NCI-H2171 (cell line): ENCODE results near the gene UNC50.

Experiments
- DNase-seq: peaks from one replicate; lab custom pipeline; 2025; lab: John Stamatoyannopoulos, UW

UNC50 gene, protein sequence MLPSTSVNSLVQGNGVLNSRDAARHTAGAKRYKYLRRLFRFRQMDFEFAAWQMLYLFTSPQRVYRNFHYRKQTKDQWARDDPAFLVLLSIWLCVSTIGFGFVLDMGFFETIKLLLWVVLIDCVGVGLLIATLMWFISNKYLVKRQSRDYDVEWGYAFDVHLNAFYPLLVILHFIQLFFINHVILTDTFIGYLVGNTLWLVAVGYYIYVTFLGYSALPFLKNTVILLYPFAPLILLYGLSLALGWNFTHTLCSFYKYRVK

DNA sequence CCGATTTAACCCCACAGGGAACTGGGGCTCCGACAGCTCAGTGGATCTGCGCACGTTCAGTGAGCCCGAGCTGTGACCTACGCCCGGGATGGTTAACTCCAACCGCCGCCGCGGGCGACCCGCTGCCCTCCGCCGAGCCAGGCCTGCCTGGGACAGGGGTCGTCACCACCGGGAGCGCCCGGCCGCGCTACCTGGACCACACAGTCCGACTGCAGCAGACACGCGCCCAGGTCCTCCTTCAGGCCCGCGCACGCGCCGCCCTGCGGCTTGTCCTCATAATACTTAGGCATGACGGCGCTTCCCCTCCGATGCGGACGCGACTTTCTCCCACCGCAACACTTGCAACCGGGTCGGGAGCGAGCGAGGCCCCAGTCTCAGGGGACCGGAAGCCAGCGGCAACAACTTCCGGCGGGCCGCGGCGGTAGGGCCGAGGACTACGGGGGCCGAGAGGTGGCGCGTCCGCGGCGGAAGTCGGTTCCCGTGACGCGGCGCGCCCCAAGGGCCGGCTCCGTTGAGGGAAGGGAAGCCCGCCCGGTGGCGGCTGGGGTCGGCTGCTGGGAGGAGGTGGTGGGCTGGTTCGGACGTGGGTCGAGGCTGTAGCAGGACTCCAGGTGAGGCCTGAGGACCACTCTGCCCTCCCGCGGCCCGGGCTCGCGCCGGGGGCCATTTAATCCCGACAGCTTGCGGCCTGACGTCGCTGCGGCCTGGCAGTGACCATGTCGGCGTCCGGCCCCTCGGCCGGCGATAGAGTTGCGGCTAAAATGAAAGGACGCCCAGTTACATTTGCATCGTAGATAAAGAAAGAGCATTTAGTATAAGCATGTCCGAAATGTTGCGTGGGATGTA, at the start of gene UNC50, which contains the start of gene COA5:
Gene UNC50, plus strand, starts transcription at position 474 of the 846 bp plus-strand sequence. CDS start 1,171 bp downstream, outside the sequence.
Gene COA5, minus strand, starts transcription at position 397 of the 846 bp plus-strand sequence. Its CDS starts 107 bp downstream, at position 290.
- peak; percentile 93 for DNase-seq

DNA sequence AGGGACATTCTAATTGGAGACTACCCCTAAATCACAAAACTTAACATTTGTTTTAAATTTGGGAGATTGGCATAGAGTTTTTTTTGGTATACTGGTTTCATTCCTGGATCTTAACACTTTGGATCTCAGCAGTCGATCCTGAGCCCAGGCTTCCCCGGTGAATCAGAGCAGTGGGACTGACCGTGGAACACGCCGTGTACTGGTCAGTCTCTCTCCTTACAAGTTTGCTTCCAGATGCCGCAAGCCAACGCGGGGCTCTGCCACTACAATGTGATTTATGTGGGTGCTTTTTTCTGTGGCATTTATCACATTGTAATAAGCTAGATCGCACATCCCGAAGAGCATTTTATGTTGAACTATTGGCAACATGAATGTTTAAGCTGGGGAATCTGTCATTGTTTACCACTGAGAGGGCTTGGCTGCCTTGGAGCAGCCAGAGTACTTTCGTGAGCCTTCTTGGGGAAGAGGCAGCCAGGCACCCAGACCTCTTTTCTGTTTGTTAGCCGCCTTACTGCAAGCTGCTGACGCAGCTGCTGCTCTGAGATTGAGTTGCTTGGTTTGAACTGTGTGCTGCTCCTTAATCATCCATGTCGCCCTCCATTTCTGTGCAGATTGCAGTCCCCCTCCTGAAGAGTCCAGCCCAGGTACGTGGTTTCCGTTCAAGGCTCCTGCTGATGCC, 49.4 kb upstream of the UNC50 start:
- no peak for DNase-seq

DNA sequence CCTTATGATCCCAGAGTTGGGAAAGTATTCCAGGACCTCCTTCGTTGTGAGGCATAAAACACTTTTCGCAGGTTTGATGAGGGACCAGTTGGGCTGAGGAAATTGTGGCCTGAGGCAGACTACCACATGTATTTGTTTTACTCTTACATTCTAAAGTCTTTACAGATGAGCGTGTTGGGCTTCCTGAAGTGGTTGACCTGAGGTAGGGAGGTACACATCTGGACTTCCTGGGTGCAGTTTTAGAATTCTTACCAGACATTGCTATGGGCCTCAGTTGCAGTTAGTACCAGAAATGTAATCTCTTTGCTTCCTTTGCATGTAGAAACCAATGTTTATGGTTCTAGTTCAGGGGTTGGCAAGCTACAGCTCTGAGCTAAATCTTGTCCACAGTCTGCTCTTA, 48.8 kb upstream of the UNC50 start:
- no peak for DNase-seq

DNA sequence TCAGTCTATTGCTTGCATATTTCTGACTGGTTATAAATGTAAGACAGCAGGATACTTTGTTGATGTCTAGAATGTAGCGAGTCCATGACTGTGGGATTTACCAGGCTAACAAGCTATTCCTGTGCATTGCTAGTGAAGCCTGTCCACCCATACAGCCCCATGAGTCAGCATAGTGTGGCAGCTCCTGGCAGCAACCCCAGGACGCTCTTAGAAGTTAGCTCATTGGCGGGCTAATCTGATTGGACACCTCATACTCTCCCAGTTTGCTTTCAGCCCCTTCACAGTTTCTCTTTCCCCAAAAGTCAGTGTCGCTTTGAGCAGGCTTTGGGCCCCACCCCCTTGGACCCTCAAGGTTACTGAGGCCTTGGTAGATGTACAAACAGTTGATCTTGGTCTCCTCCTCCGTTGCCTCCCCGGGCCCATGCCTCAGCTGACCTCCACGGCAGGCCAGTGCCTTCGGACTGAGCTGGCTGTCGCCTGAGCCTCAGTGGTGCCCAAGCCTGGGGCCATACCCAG, 48.1 kb upstream of the UNC50 start:
- no peak for DNase-seq

DNA sequence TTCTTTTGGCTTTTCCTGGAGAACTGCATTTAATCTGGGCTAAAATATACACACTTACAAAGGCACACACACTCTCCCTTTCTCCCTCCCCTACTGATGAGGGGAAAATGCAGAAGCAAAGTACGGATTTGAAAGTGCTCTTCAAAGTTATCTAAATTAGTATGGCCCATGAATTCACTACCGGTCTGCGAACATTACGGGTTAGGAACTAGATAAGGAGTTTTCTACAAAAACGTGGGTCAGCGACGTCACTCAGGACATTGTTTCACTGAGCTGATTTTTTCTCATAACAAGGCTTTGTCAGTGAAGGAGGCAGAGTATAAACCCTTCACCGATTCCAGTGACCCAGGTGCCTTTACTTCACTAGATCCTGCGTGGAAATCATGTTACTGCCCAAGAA, 47.4 kb upstream of the UNC50 start:
- DNase-seq = no peak

DNA sequence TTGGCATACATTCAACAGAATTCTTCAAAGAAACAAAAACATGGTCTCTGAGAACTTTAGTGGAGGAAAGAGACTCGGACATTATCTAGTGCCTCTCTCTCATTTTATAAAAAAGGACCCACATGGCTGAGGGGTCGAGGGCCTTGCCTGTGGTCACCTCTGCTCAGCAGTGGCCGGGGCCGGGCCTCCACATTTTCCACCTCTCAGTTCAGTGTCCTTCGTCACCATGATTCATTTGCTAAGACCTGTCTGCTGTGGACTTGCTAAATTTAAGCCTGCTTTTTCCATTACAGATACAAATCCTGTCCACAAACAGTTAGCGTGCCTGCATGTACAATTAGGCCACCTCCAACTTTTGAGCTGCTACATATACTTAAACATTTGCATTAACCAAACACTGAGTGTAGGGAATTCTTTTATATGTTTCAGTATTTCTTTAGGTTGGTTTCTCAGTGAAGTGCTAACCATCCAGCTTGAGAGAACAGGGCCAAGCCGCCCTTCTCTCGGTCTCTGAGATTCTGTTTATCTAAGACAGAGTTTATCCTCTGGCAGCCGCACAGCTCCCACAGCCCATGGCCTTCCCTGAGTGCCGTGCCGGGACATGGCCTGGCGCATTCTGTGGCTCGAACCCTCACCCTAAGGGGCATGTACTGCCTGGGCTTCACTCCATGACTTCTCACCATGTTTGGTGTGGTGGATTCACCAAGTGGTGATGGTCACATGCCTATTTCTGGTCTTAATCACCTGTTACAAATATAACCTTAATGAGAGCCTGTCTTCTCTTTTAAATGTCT, 46.3 kb upstream of the UNC50 start:
- DNase-seq = no peak

DNA sequence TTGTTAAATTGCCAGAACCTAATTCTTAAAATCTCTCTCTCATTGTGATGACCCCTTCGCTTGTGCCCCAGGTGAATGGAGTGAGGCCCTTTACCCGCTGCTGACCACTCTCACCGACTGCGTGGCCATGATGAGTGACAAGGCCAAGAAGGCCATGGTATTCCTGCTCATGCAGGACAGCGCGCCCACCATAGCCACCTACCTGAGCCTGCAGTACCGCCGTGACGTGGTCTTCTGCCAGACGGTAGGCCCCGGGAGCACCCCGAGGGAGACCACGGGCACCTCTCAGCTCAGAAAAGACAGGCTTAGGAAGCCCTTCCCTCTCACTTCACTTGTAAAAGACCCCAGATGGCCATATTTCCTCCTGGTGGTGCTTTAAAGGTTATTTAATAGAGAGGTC, 45.0 kb upstream of the UNC50 start:
- no peak for DNase-seq

DNA sequence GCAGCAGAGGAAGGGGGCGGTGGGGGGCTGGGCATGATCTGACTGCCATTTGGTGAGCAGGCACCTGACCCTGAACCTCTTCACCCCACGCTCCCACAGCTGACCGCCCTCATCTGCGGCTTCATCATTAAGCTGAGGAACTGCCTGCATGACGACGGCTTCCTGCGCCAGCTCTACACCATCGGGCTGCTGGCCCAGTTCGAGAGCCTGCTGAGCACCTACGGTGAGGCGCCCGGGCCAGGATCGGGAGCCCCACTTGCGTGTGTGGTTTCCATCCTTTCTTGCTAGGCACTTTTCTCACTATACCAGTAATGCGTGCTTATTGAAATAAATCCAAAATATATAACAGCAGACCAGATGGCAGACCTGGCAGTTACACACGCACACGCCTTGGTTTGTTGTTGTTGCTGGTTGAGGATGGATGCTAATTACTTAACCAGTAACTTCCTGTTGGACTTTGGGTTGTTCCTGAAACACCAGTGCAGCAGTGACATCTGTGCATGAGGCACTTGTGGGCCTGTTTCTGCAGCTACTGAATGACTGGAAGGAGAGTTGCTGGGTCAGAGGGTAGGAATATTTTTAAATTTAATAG, 43.8 kb upstream of the UNC50 start:
- no peak for DNase-seq

DNA sequence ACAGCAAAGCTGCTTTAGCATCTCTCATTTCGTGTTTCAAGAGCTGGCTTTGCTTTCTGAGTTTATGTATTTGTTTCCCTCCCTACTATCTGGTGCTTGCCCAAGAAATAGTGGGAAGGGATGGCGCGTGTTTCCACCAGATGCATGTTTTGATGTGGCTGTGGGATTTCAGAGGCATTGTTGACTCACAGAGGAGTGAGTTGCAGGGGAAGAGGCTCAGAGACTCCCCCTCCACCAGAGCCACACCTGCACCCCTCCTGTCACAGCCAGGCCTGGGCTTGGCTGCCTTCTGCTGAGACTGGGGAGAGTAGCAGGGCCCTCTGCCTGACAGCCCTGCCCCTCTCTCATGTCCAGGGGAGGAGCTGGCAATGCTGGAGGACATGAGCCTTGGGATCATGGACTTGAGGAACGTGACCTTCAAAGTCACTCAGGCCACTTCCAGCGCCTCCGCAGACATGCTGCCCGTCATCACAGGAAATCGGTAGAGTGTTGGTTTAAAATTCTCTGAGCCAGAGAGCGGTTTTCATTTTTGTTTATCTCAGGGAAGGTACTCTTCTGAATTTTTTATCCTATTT, 43.0 kb upstream of the UNC50 start:
- DNase-seq = no peak

DNA sequence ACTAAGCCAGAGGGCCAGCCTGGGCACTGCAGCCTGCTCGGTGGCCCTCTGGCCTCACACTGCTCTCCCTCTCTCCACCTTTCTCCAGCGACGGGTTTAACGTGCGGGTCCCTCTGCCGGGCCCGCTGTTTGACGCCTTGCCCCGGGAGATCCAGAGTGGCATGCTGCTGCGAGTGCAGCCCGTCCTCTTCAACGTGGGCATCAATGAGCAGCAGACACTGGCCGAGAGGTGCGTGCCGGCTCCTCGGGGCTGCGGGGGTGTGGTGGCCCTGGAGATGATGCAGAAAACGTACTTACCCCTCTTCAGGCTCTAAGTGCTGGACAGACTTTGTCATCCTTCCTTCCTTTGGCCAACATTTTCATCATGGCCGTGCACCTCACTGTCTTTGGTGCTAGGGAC, 42.4 kb upstream of the UNC50 start:
- DNase-seq = no peak

DNA sequence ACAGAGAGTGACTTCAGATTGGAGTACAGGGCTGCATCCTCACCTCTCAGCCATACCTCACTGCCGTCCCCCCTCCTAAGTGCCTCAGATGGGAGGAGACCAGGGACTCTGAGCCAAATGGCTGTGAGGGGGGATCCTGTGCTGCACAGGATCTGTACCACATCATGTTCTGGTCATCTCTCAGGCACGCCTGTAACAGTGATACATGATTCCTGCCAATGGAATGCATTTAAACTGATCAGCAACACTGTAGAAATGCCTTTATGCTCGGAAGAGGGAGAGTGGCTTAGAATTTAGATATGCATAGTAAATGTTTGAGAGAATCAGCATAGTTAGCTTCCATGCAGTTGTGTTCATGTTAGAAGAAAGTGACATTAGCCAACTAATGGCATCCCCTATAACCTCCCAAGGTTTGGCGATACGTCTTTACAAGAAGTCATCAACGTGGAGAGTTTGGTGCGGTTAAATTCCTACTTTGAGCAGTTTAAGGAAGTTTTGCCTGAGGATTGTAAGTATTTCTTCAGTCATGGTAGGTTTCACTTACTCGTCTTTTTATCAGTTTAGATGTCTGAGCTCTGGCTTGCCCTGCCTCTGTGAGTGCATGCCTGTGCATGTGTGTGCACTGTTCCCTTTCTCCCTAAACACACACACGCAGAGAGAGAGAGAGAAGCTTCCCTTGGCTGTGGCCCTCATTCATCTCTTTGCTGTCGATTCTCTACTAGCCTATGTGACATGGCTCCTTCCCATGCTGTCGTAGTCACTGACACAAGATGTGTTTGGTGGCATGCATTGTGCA, 40.0 kb upstream of the UNC50 start:
- no peak for DNase-seq

DNA sequence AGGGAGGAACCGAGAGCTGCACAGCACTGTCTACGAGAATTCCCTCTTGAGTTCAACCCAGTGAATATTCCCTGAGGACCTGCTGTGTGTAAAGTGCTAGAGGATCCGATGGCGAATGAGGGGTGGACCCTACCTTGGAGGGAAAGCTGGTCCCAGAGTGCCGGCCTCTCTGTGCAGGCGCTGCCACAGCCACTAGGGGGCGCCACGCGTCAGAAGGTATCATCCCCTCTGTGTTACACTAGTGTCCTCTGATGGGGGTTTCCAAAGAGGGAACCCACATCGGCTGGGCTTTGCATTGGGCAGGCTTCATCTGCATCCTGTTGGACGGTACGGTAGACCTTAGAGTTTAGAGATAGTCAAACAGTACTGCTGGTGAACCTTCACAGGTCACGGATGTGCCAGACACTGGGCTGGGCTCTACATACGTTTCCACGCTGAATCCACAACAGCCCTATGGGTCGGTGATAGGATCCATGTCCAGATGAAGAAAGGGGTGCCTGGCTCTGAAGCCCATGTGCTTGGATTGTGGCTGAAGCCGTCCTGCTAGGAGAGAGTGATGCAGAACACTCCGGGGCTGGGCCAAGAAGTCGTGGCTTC, 39.1 kb upstream of the UNC50 start:
- DNase-seq = no peak

DNA sequence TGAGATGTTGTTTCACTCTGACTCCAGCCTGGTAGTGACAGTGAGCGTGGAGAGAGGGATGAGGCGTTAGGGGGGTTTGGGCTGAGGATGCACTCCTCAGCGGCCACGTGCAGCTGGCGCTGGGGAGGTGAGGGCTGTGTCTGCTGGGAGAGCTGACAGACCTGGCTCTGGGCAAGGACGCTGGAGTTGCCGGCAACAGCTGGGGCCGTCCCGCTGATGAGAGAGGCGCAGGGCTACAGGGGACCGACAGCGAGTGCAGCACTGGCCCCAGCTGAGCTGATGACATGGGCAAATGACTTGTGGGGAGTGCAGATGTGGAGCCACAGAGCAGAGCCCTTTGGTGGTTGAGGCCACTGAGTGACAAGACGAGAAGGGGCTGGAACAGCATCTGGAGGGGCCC, 38.5 kb upstream of the UNC50 start:
- DNase-seq = no peak

DNA sequence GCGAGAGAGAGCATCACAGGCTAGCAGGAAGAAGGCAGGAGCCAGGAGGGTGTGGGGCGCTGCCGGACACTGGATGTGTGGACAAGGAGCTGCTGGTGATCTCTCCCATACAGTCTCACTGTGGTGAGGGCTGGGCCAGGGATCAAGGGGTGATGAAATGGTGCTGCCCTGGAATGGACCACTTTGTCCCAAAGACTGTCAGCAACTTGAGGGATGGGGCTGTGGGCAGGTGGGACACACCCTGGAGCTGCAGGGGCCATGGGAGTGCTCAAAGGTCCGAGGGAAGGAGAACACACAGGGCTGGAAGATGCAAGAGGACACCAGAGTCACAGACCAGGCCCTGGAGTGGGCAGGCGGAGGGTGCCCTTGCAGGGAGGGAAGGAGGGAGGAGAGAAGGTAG, 38.0 kb upstream of the UNC50 start:
- DNase-seq = no peak

DNA sequence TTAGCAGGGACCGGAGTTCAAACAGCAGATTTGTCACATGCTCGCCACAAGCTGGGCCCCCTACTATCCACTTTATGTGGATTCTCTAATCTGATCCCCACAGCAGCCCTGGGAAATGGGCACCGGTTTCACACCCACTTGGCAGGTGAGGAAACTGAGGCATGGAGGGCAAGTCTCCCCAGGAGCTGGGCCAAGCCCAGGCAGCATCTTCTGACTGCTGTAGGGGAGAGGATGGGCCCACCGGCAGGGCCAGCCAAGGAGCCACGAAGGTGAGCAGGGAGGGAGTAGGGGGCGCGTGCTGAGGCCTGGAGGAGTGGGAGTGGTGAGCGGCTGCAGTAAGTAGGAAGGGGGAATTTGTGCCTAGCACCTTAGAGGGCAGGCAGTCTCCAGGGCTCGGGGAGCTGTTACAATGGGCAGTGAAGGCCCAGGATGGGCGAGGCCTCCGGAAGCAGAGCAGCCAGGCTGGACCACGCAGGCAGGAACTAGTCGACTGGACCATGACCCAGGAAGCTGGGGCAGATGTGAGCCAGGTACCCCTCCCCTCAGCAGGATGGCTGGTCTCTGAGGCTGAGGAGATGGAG, 37.2 kb upstream of the UNC50 start:
- no peak for DNase-seq

DNA sequence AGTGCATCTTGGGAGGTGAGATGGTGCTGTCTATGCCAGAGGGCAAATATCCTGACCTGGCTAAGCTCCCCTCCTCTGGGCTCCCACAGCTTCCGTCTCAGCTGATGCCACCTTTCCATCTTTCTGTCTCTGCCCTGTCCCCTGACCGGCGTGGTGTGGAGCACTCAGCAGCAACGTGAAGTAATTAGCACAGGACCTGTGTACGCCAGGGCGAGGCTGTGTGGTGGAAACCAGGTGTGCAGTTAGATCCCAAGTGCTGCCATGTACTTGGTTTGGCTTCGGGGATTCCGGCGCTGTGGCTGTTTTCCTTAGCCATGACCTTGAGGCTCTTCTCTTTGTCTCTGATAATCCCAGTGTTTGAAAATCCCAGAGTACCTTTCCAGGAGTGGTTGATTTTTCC, 36.6 kb upstream of the UNC50 start:
- no peak for DNase-seq

DNA sequence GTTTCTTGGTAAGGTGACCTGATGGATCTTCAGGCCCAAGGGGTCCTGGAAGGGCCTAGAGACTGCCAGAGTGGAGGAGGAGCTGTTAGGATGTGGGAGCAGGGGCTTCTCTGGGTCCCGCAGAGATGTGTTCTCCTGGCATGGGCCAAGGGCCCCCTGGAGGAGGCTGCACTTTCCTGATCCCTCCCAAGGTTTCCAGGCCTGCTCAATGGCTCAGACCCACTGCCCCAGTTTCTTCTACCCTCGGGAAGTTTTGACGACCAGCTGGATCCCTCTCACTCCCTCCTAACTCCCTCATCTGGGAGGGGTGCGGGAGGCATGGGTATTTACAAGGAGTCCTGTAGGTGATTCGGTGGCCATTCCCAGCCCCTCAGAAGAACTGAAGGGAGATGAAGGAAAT, 36.2 kb upstream of the UNC50 start:
- DNase-seq = no peak

DNA sequence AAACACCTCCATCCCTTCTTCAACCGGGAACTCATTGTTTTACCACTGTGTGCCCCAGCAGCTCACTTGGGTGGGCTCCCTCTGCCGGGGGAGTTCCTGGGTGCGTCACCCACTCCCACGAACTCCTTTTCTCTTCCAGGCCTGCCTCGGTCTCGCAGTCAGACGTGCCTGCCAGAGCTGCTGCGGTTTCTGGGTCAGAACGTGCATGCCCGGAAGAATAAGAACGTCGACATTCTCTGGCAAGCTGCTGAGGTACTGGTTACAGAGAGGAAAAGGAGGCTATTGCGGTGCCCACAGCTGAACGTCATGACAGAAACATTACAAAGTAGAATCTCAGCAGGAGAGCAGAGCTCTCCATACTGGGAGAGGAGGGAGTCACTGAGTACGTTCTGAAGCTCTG, 35.7 kb upstream of the UNC50 start:
- no peak for DNase-seq

DNA sequence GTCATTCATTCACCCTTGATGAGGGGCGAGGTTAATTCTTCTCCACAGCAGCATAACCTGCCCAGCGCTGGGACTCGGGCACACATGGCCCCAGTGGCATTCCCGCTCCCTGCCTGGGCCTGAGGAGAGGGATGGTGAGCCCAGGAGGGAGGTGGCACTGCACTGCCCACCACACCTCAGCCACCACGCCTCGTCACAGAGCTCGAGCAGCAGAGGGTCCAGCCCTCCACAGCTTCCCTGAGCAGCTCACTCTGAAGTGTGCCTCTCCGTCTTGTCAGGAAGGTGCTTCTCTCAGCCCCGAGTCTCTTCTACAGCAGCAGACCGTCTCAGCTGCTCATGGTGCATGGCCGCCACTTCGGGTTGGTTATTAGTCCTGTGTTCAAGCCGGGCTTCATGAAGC, 35.0 kb upstream of the UNC50 start:
- DNase-seq = no peak
